ENCODE results near the gene MUSK. TPM values are rescaled to one million over a fixed set of nuclear protein-coding genes. Genes with fewer than 3 reads are reported as not detected.

MUSK gene
- total RNA-seq, 1 donor from 2014 or later, result not detected

DNA sequence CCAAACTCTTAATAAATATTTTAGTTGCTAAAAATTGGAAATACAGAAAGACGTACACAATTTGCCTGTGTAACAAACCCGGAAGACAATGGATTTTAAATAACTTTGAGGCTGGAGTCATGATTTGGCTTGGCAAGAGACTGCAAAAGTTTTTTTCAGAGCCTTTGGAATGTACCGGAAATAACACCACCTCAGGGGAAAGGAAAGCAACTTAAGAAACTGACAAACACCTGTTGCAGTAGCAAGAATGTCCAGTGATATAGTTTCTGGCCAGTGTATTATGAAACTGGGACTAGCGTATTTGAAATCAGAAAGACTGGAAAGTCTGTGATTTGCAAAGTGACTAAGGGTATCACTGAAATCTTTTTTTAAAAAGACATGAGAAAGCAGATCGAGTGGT, 842 bp downstream of the MUSK start:
- DNase-seq (ENCODE audit: low read depth, low spot score), result no peak
- TF ChIP-seq, protein P1, sequence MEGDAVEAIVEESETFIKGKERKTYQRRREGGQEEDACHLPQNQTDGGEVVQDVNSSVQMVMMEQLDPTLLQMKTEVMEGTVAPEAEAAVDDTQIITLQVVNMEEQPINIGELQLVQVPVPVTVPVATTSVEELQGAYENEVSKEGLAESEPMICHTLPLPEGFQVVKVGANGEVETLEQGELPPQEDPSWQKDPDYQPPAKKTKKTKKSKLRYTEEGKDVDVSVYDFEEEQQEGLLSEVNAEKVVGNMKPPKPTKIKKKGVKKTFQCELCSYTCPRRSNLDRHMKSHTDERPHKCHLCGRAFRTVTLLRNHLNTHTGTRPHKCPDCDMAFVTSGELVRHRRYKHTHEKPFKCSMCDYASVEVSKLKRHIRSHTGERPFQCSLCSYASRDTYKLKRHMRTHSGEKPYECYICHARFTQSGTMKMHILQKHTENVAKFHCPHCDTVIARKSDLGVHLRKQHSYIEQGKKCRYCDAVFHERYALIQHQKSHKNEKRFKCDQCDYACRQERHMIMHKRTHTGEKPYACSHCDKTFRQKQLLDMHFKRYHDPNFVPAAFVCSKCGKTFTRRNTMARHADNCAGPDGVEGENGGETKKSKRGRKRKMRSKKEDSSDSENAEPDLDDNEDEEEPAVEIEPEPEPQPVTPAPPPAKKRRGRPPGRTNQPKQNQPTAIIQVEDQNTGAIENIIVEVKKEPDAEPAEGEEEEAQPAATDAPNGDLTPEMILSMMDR (conservative IDR thresholded peaks at IDR 0.05), result no peak
- no peak overlapping the region for H3K27ac Mint-ChIP-seq (ENCODE audit: unreplicated experiment)
- no peaks in the 10 kb centered on the region for H3K27me3 Mint-ChIP-seq (ENCODE audit: low read depth)
- no peaks in the 10 kb centered on the region for H3K36me3 Mint-ChIP-seq (ENCODE audit: low read depth)
- peaks cover 7% of the 10 kb centered on the region for H3K9me3 Mint-ChIP-seq
- no peak overlapping the region for H3K4me3 Mint-ChIP-seq
- H3K4me1 Mint-ChIP-seq, result no peaks in the 10 kb centered on the region

DNA sequence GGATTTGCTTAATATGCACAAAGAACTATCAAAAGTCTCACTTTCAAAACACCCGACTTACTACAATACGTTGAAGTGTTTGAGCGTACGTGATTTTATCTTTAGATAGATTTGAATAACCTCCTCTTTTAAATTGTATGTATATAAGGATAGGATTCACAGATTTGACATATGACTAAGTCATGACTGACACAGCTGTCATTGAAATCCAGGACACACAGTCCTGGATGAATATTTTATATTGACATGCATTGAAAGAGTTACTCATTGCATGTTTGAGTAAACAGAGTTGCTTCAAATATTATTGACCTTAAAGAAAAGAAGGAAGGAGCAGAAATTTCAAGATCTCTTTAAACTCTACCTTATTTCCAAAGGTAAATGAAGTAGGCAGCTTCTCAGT, 3.3 kb downstream of the MUSK start:
- H3K36me3 Mint-ChIP-seq (ENCODE audit: low read depth), result no peaks in the 10 kb centered on the region
- H3K4me1 Mint-ChIP-seq, result no peaks in the 10 kb centered on the region
- H3K9me3 Mint-ChIP-seq, result peaks cover 6% of the 10 kb centered on the region
- H3K27me3 Mint-ChIP-seq (ENCODE audit: low read depth), result no peaks in the 10 kb centered on the region
- H3K4me3 Mint-ChIP-seq, result no peak overlapping the region
- no peak for DNase-seq (ENCODE audit: low read depth, low spot score)
- TF ChIP-seq, protein P1 (conservative IDR thresholded peaks at IDR 0.05), result no peak
- H3K27ac Mint-ChIP-seq (ENCODE audit: unreplicated experiment), result no peak overlapping the region

DNA sequence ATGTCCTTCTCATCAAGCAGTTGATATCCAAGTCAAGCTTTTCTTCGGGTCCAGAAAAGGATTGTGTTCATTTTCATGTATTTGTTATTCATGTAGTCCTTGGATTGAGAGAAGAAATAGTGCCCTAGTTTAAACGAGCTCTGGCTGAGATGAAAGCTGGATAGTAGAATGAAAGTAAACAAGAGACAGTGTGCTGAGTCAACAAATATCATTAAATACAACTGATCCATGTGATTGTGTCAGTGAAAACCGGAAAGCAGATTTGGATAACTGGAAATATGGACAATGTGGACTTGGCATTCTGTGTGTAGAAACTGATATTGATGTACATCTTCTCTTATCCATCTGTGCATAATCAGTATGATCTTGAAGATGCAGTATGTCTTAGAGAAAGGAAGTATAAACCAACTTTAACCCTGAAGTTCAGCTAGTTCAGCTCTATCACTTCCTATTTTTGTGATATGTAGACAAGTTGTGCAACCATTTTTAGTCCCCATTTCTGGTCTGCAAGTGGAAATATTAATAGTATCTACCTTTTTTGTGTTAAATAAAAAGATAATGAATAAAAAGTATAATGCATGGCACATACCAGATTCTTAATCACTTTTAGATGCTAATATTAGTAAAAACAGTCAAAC, 4.4 kb downstream of the MUSK start:
- H3K36me3 Mint-ChIP-seq (ENCODE audit: low read depth), result no peaks in the 10 kb centered on the region
- H3K27ac Mint-ChIP-seq (ENCODE audit: unreplicated experiment), result no peak overlapping the region
- H3K27me3 Mint-ChIP-seq (ENCODE audit: low read depth), result no peaks in the 10 kb centered on the region
- H3K4me3 Mint-ChIP-seq, result no peak overlapping the region
- H3K9me3 Mint-ChIP-seq, result peaks cover 2% of the 10 kb centered on the region
- DNase-seq (ENCODE audit: low read depth, low spot score), result no peak
- TF ChIP-seq, protein P1 (conservative IDR thresholded peaks at IDR 0.05), result no peak
- no peaks in the 10 kb centered on the region for H3K4me1 Mint-ChIP-seq

DNA sequence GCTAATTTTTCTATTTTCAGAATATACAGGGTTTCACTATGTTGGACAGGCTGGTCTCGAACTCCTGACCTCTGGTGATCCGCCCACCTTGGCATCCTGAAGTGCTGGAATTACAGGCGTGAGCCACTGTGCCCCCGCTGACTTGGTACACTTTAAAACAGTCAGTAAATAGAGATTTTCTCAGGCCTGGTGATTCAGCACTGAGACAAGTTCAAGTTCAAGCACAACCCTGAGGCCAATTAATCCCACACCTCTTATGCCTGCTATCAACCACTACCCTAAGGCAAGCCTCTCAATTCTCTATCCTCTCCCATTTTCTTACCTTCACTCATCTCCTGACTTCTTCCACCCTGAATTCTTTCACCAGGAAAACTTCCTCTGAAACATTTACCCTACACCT, 18.9 kb downstream of the MUSK start:
- Mint-ChIP-seq H3K27ac (ENCODE audit: unreplicated experiment) (no peak overlapping the region), H3K9me3 (peaks cover 3% of the 10 kb centered on the region)

DNA sequence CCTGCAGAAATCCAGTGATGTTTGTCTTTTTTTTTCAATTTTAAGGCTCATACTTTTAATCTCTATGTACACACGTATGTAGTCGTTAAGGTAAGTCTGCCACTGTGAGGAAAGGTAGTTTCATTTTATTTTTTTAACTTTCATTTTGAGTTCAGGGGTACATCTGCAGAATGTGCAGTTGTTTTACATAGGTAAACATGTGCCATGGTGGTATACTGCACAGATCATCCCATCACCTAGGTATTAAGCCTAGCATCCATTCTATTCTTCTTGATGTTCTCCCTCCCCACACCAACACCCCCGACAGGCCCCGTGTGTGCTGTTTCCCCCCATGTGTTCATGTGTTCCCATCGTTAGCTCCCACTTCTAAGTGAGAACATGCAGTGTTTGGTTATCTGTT, 19.7 kb downstream of the MUSK start:
- Mint-ChIP-seq H3K4me3 (no peak overlapping the region), H3K4me1 (no peaks in the 10 kb centered on the region), H3K9me3 (peaks cover 3% of the 10 kb centered on the region), H3K36me3 (ENCODE audit: low read depth) (no peaks in the 10 kb centered on the region), H3K27me3 (ENCODE audit: low read depth) (no peaks in the 10 kb centered on the region), H3K27ac (ENCODE audit: unreplicated experiment) (no peak overlapping the region)
- DNase-seq (ENCODE audit: low read depth, low spot score), result no peak
- TF ChIP-seq, protein P1 (conservative IDR thresholded peaks at IDR 0.05), result no peak

More for the DNA sequence above, 18.9 kb downstream of the MUSK start:
- Mint-ChIP-seq H3K4me1 (no peaks in the 10 kb centered on the region), H3K4me3 (no peak overlapping the region), H3K27me3 (ENCODE audit: low read depth) (no peaks in the 10 kb centered on the region), H3K36me3 (ENCODE audit: low read depth) (no peaks in the 10 kb centered on the region)
- no peak for DNase-seq (ENCODE audit: low read depth, low spot score)
- TF ChIP-seq, protein P1 (conservative IDR thresholded peaks at IDR 0.05), result no peak

Data from neural crest cell (in vitro differentiated cells).